OCI-LY7 (cell line): ENCODE data around the gene COPS6.

Source experiments
- EZH2phosphoT487 ChIP-seq: fragments of 200-600 bp; sonication (generic); IDR thresholded peaks from 2 replicates; pipeline ENCODE4 v1.6.1; 2018; ENCODE audit warnings: low read depth, borderline replicate concordance, mild to moderate bottlenecking, mixed run types, antibody characterized with exemption, low read length, moderate library complexity, mixed read lengths
- TF ChIP-seq, protein P1 (sequence below): fragments of 200-600 bp; sonication (generic); conservative IDR thresholded peaks from 2 replicates; pipeline ENCODE4 v1.5.1; 2014; ENCODE audit warnings: mild to moderate bottlenecking, antibody characterized with exemption, low read length, moderate library complexity, mixed read lengths

DNA sequence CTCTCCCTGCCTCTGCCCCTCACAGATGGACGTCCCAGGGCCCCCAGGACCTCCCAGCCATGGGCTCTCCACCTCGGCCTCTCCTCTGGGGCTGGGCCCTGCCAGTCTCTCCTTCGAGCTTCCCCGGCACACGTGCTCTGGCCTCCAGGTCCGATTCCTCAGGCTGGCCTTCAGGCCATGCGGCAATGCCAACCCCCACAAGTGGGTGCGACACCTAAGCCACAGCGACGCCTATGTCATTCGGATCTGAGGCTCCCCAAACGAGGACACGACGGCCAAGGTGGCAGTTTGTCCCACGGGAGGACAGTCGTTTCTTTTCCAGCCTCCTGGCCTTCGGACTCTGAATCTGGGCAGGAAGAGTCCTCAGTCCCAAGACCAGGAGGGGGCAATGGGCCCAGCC lies 17.9 kb downstream of the COPS6 start:
- TF ChIP-seq, protein P1, sequence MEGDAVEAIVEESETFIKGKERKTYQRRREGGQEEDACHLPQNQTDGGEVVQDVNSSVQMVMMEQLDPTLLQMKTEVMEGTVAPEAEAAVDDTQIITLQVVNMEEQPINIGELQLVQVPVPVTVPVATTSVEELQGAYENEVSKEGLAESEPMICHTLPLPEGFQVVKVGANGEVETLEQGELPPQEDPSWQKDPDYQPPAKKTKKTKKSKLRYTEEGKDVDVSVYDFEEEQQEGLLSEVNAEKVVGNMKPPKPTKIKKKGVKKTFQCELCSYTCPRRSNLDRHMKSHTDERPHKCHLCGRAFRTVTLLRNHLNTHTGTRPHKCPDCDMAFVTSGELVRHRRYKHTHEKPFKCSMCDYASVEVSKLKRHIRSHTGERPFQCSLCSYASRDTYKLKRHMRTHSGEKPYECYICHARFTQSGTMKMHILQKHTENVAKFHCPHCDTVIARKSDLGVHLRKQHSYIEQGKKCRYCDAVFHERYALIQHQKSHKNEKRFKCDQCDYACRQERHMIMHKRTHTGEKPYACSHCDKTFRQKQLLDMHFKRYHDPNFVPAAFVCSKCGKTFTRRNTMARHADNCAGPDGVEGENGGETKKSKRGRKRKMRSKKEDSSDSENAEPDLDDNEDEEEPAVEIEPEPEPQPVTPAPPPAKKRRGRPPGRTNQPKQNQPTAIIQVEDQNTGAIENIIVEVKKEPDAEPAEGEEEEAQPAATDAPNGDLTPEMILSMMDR, result no peak
- no peak for TF ChIP-seq EZH2phosphoT487
